GM19328 (cell line): ENCODE measurements around the gene ACYP2.
"Not testable (repeated sequence)": the region's sequence is repeated elsewhere in the genome, so short reads cannot be mapped to it uniquely, and the experiment has no call there.

Source experiments
- ATAC-seq: cut with Tn5 transposase; IDR thresholded peaks from one replicate; pipeline ENCODE4 v1.9.1; 2021; ENCODE audit warnings: mild to moderate bottlenecking, moderate library complexity; ENCODE audit not compliant: unreplicated experiment

The ACYP2 gene

GRCh38 chr2:54097124-54097523 lies 18.3 kb upstream of the ACYP2 start:
- no peak for ATAC-seq

GRCh38 chr2:54099370-54099769 lies 16.0 kb upstream of the ACYP2 start:
- no peak for ATAC-seq

- ATAC-seq = peak; percentile 81
These were observed 15.4 kb upstream of the ACYP2 start for GRCh38 chr2:54099829-54100585.

- no peak for ATAC-seq
These were observed 14.6 kb upstream of the ACYP2 start for GRCh38 chr2:54100772-54101171.

GRCh38 chr2:54103454-54104314 lies 11.7 kb upstream of the ACYP2 start:
- ATAC-seq = peak; percentile 44

GRCh38 chr2:54106631-54107454 lies 8.6 kb upstream of the ACYP2 start:
- peak; percentile 50 for ATAC-seq

GRCh38 chr2:54107455-54107764 lies 8.0 kb upstream of the ACYP2 start:
- no peak for ATAC-seq

- no peak for ATAC-seq
These were observed 7.4 kb upstream of the ACYP2 start for GRCh38 chr2:54107903-54108615.

- no peak for ATAC-seq
These were observed 5.6 kb upstream of the ACYP2 start for GRCh38 chr2:54109848-54110247.

GRCh38 chr2:54114479-54114878 lies 936 bp upstream of the ACYP2 start:
- ATAC-seq = not testable (repeated sequence)

GRCh38 chr2:54114936-54115283 lies 505 bp upstream of the ACYP2 start:
- ATAC-seq = no peak

GRCh38 chr2:54116598-54116997 lies 1.2 kb downstream of the ACYP2 start:
- not testable (repeated sequence) for ATAC-seq

GRCh38 chr2:54120950-54121349 lies 5.5 kb downstream of the ACYP2 start:
- ATAC-seq = no peak

GRCh38 chr2:54122171-54122935 lies 6.9 kb downstream of the ACYP2 start:
- no peak for ATAC-seq

GRCh38 chr2:54122939-54123338 lies 7.5 kb downstream of the ACYP2 start:
- ATAC-seq = no peak

- ATAC-seq = not testable (repeated sequence)
These were observed 11.8 kb downstream of the ACYP2 start for GRCh38 chr2:54127174-54127573.

GRCh38 chr2:54133056-54133455 lies 17.6 kb downstream of the ACYP2 start:
- ATAC-seq = no peak

- ATAC-seq = no peak
These were observed 23.8 kb downstream of the ACYP2 start for GRCh38 chr2:54139210-54139609.

- ATAC-seq = no peak
These were observed 28.4 kb downstream of the ACYP2 start for GRCh38 chr2:54143780-54144179.

- ATAC-seq = no peak
These were observed 33.0 kb downstream of the ACYP2 start for GRCh38 chr2:54148391-54148790.
